Measurements from ENCODE around the gene RTEL1.

Gene RTEL1

DNA sequence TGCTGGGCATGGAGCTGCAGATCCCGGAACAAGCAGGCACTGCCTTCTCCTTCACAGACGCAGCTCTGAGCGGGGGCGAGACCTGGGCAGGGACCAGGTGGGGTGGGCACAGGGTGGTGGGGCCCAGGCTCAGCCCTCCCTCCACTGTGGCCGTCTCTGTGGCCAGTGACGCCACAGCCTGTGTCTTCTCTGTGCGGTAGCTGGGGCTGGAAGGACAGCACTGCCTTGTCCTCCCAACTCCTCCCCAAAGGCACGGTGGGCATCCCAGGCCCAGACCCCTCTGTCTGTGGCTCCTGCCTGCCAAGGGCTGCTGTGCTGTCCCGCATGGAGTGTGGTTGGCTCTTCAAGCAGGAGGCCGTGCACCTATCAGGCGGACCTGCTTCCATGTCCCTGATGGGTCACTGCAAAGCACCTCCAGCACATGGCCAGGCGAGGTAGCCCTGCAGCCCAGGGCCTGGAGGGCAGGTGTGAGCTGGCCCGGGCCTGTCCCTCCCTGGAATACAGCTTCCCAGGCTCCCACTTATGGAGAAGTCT is 23.6 kb downstream of the RTEL1 start:
- TF ChIP-seq, protein P1, sequence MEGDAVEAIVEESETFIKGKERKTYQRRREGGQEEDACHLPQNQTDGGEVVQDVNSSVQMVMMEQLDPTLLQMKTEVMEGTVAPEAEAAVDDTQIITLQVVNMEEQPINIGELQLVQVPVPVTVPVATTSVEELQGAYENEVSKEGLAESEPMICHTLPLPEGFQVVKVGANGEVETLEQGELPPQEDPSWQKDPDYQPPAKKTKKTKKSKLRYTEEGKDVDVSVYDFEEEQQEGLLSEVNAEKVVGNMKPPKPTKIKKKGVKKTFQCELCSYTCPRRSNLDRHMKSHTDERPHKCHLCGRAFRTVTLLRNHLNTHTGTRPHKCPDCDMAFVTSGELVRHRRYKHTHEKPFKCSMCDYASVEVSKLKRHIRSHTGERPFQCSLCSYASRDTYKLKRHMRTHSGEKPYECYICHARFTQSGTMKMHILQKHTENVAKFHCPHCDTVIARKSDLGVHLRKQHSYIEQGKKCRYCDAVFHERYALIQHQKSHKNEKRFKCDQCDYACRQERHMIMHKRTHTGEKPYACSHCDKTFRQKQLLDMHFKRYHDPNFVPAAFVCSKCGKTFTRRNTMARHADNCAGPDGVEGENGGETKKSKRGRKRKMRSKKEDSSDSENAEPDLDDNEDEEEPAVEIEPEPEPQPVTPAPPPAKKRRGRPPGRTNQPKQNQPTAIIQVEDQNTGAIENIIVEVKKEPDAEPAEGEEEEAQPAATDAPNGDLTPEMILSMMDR (IDR thresholded peaks at IDR 0.05; ENCODE audit: control insufficient read depth, extremely low read depth, insufficient read depth): no peak
- no peak for DNase-seq (ENCODE audit: low read depth)
- no peak overlapping the region for H3K4me3 ChIP-seq (ENCODE audit: low read depth, low read length)

DNA sequence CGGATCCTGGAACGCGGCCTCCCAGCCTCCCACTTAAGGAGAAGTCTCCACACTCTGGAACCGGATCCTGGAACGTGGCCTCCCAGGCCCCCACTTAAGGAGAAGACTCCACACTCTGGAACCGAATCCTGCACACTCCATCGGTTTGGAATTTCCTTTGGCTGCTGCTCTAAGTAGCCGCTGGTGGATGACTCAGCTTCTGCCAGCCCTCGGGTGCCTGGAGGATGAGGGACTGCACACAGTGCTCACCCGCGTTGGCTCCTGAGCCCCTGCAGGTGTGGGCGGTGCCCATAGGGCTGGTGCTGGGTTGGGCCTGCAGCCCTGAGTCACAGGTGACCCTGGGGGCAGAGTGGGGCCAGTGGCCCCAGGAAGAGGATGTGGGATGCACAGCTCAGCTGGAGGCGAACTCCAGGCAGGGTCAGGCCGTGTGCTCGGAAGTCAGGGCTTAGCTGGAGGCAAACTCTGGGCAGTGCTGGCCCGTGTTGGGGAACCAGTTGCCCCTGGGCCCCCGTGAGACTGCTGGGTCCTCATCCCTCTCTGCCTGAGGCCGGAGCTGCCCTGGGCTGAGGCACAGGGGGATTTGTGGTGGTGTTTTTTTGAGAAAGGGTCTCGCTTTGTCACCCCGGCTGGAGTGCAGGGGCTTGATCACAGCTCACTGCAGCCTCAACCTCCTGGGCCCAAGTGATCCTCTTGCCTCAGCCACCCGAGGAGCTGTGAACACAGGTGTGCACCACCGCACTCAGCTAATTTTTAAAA is 24.4 kb downstream of the RTEL1 start:
- TF ChIP-seq, protein P1 (IDR thresholded peaks at IDR 0.05; ENCODE audit: control insufficient read depth, extremely low read depth, insufficient read depth): no peak
- no peak for DNase-seq (ENCODE audit: low read depth)
- H3K4me3 ChIP-seq (ENCODE audit: low read depth, low read length): no peak overlapping the region

DNA sequence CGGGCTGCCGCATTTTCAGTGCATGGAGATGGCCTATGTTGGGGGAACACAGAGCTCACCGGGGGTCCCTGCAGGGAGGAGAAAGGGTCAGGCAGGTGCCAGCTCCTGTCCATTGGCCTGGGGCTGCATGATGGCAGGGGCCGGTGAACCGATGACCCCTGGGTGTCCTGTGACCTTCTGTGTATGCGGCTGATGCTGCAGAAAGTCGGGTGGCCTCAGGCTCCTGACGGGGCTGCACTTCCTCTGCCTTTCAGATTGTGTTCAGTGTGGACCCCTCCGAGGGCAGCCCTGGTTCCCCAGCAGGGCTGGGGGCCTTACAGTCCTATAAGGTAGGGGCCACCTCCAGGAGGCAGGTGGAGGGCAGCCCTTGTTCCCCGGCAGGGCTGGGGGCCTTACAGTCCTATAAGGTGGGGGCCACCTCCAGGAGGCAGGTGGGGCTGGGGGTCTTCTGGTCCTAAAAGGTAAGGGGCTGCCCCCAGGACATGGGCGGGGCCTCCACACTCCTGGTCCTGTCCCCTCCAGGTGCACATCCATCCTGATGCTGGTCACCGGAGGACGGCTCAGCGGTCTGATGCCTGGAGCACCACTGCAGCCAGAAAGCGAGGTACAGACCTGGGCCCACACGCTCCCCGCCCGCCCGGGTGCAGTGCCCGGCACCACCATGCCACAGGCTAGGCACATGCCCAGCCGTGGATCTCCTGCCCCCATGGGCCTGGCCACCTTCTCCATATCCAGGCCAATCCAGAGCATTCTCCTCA is 27.3 kb downstream of the RTEL1 start:
- no peak overlapping the region for H3K4me3 ChIP-seq (ENCODE audit: low read depth, low read length)

DNA sequence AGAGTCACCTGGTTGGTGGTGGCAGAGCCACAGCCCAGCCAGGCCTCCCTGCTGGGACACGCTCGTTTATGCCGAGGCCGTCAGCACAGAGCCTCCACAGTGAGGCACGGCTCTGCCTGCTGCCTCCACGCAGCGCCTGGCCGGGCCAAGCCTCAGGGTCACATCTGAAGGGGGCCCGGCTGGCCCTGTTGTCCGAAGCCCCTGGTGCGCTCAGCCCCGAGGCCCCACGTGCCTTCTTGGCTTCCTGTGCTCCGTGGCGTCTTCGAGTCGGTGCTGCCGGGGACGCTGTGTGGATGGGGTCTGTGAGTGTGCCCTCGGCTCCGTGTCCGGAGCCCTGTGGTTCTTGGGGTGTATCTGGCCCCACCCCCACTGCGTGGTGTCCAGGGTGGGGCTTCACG is 28.0 kb downstream of the RTEL1 start:
- no peak overlapping the region for H3K4me3 ChIP-seq (ENCODE audit: low read depth, low read length)

More for the DNA sequence above, 27.3 kb downstream of the RTEL1 start:
- TF ChIP-seq, protein P1 (IDR thresholded peaks at IDR 0.05; ENCODE audit: control insufficient read depth, extremely low read depth, insufficient read depth): no peak
- no peak for DNase-seq (ENCODE audit: low read depth)

DNA sequence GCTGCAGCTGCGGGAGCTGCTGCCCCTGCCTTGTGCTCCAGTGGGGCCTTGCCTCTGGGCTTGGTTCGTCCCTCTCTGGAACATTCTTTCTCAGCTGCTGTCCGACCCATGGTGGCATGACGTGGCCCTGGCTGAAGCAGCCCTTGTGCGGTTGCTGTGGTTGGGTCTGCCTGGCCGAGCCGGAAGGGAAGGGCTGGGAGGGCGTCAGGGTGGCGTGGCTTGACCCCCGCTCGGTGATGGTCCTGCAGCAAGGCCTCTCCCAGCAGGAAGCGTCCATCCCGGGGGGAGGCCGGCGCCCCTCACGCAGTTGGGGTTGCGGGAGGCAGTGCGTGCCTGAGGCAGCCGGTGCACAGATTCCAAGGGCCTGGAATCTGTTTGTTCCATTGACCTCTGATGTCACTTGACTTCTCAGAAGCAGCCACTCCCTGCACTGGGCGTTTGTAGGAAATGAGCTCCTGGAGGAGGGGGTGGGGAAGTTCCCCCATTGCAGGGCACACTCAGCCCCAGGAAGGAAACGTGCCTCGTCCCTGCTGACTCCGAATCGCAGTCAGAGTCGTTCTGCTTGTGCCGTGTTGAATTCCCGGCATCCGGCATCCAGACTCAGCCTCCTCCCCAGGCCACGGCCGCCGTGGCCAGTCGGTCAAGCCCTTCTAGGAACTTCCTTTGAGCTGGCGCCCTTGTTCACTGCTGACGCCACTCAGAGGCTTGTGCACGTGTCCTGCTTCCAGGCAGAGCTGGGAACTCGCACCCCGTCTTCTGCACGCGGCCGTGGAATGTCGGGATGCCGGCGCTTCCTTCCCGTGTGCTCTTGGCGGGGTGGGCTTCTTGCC is 28.6 kb downstream of the RTEL1 start:
- TF ChIP-seq, protein P1 (IDR thresholded peaks at IDR 0.05; ENCODE audit: control insufficient read depth, extremely low read depth, insufficient read depth): no peak
- H3K4me3 ChIP-seq (ENCODE audit: low read depth, low read length): no peak overlapping the region
- no peak for DNase-seq (ENCODE audit: low read depth)

More for the DNA sequence above, 28.0 kb downstream of the RTEL1 start:
- DNase-seq (ENCODE audit: low read depth): no peak
- TF ChIP-seq, protein P1 (IDR thresholded peaks at IDR 0.05; ENCODE audit: control insufficient read depth, extremely low read depth, insufficient read depth): no peak

DNA sequence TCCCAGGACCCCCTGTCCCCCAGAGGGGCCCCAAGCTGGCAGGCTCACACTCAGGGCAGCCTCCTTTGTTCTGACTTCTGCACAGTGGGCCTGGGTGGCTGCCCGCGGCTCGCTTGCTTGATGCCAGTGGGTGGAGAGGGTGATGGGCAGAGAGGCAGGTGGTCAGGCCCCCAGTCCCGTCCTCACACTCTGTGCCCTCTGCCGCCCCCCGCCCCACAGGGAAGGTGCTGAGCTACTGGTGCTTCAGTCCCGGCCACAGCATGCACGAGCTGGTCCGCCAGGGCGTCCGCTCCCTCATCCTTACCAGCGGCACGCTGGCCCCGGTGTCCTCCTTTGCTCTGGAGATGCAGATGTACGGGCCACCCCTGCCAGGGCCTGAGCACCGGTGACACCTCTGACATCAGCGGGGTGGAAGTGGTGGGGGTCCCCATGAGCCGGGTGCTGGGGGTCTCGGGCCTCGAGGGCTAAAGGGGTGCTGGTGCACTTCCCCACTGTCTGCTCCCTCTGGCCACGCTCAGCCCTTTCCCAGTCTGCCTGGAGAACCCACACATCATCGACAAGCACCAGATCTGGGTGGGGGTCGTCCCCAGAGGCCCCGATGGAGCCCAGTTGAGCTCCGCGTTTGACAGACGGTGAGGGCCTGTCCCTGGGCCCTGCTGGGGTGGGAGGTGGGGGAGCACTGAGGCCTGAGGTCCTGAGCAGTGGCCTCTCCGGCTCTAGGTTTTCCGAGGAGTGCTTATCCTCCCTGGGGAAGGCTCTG is 29.5 kb downstream of the RTEL1 start:
- no peak overlapping the region for H3K4me3 ChIP-seq (ENCODE audit: low read depth, low read length)
- DNase-seq (ENCODE audit: low read depth): no peak
- TF ChIP-seq, protein P1 (IDR thresholded peaks at IDR 0.05; ENCODE audit: control insufficient read depth, extremely low read depth, insufficient read depth): no peak
